ENCODE results near the gene SLC39A7.

The SLC39A7 gene, protein sequence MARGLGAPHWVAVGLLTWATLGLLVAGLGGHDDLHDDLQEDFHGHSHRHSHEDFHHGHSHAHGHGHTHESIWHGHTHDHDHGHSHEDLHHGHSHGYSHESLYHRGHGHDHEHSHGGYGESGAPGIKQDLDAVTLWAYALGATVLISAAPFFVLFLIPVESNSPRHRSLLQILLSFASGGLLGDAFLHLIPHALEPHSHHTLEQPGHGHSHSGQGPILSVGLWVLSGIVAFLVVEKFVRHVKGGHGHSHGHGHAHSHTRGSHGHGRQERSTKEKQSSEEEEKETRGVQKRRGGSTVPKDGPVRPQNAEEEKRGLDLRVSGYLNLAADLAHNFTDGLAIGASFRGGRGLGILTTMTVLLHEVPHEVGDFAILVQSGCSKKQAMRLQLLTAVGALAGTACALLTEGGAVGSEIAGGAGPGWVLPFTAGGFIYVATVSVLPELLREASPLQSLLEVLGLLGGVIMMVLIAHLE

GRCh38 chr6:33200219-33201146 is at the start of gene SLC39A7, which contains the start of gene RXRB:
TSS of gene SLC39A7 (plus strand) at chr6:33200867. CDS start at chr6:33201246, 379 bp downstream.
TSS of gene RXRB (minus strand) at chr6:33200665. CDS start at chr6:33200476, 189 bp downstream.
- DNase-seq, result peak; percentile 100

DNA sequence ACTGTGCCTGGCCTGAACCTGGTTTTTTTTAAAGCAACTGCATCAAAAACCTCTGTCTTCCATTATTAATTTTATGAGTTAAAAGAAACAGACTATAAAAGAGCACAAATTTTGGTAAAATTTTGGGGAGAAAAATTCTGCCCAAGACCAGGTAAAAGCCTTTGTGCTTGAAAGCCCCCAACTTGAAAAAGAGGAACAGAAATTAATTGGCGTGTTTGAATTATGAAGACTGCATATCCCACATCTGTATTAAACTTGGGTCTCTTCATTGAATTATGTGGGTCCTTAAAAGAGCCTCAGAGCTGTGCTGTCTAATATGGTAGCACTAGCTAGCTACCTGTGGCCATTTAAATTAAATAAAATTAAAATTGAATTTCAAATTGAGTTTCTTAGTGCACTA is 49.6 kb upstream of the SLC39A7 start:
- DNase-seq, result no peak

GRCh38 chr6:33154349-33154748 is 46.3 kb upstream of the SLC39A7 start:
- DNase-seq, result no peak

DNA sequence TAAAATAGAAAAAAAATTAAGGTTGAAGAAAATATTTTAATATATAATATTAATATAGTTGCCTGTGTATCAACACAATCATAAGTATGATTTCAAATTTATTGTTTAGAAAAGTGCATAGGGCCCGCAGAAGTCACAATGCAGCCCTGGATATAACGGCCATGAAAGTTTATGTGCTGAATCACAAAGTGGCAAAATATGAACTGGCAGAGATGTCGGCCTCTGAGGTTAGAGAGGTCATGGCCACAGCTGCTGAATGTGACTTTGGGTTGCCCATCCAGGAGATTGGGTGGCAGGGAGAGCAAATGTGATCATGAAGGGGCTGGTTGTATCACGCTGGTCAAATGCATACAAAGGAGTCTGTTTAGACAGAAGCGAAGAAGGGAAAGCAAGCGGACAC is 44.1 kb upstream of the SLC39A7 start:
- no peak for DNase-seq

- no peak for DNase-seq
These were observed 43.7 kb upstream of the SLC39A7 start for GRCh38 chr6:33156964-33157363.

GRCh38 chr6:33160096-33160495 is 40.6 kb upstream of the SLC39A7 start:
- DNase-seq, result no peak

- peak; percentile 96 for DNase-seq
These were observed 39.8 kb upstream of the SLC39A7 start for GRCh38 chr6:33160728-33161344.

DNA sequence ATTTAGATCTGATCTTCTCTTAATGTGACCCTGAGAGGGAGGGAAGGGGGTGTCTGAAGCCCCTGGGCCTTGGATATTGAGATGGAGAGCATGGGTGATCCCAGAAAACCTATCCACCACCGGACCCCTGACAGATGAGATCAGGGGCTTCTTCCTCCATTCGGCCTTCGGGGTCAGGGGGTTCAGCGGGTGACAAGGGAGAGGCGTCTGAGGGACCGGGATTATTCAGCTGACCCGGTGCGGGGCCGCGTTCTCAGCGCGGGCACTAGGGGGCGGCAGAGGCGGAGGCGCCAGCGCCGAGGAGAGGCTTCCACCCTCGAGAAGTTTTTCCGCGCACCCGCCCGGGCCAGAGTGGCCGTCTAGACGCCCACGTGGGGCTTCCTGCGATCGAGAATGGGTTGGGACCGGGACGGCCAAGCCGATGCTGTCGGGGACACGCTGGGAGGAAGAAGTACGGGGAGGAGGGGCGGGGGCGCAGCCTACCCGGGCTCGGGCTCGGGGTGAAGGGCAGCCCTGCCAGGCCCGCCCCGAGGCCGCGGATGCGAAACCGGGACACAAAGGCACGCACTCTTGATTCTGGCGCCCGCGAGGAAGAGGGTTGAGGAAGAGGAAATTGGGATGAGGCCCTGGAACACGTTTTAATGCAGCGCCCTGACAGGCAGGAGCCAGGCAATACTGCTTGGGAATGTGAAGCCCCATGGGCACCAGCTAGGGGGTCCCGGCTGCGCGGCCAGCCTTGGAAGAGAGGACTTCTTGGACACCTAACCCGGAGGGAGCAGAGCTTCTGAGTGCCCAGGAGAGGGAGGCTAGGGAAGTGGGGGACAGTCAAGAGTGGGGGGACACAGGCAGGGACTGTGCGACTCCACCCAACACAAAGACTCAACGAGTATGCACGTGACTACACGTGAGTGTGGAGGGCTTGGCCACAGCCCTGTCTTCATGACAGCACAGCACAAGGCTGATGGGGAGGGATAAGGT is 39.0 kb upstream of the SLC39A7 start:
- DNase-seq, result peak; percentile 71

- DNase-seq, result no peak
These were observed 37.1 kb upstream of the SLC39A7 start for GRCh38 chr6:33163540-33163939.

GRCh38 chr6:33164176-33164575 is 36.5 kb upstream of the SLC39A7 start:
- no peak for DNase-seq

- no peak for DNase-seq
These were observed 35.8 kb upstream of the SLC39A7 start for GRCh38 chr6:33164665-33165373.

- DNase-seq, result no peak
These were observed 34.9 kb upstream of the SLC39A7 start for GRCh38 chr6:33165581-33166258.

DNA sequence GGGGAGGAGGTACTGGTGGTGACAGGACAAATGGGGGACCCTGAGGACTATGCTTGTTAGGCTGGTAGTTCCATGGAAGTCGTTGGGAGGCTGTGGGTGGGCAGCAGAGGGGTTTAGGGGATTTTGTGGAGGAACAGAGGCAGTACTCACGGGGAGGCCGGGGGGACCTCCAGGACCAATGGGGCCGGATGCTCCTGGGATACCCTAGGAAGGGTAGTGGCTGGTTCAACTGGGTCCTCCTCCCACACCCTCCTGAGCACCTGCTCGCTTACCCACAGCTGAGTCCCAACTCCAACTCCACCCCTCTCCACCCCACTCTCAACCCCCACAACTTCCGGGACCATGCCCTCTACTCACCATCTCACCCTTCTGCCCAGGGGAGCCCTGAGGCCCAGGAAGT is 34.3 kb upstream of the SLC39A7 start:
- DNase-seq, result no peak

GRCh38 chr6:33166811-33167210 is 33.9 kb upstream of the SLC39A7 start:
- no peak for DNase-seq

- no peak for DNase-seq
These were observed 33.0 kb upstream of the SLC39A7 start for GRCh38 chr6:33167374-33168283.

- no peak for DNase-seq
These were observed 32.4 kb upstream of the SLC39A7 start for GRCh38 chr6:33168284-33168601.

DNA sequence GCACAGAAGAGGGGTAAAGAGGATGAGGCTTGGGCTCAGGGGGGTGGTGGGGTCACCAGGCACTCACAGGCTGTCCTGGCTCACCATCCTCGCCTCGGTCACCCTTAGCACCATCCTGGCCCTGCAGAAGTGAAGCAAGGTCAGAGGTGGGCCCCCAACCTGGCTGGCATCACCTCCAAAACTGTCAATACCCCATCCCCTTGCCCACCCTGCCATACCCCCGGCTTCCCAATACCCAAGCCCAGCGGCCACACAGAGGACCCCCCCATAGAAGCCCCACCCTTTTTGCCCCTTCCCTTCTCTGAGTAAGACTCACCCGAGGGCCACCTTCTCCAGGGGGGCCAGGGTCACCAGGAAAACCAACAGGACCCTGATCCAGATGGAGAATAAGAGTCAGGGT is 32.0 kb upstream of the SLC39A7 start:
- DNase-seq, result no peak

- no peak for DNase-seq
These were observed 31.1 kb upstream of the SLC39A7 start for GRCh38 chr6:33169291-33170175.

All from EL (cell line).